ENCODE data around the gene ZFP2. TPM values are rescaled to one million over a fixed set of nuclear protein-coding genes. Genes with fewer than 3 reads are reported as not detected.

ZFP2 gene
- polyA plus RNA-seq, 2 of the 4 experiments (the other 2 are of a cell fraction), result 0.05 to 0.10 TPM

- no peak for DNase-seq (ENCODE audit: low read depth in 1 of 2, low spot score in 1 of 2)
- no peaks in the 10 kb centered on the region for H3K4me1 ChIP-seq
- no peak for ATAC-seq
- H3K9me3 ChIP-seq, result peaks cover 53% of the 10 kb centered on the region
- ChIA-PET CTCF (no interaction called here), POLR2A (no interaction called here)
- 29% methylated on average over 5 of the region's 5 CpGs for WGBS (ENCODE audit: missing lambda C conversion rate)
- no peak overlapping the region for H3K4me2 ChIP-seq
- H3K4me3 ChIP-seq, result no peak overlapping the region
- TF ChIP-seq ZNF302 (CRISPR knock-in tag; IDR thresholded peaks at IDR 0.05), result no peak
- no peak for TF ChIP-seq HEYL (CRISPR knock-in tag; IDR thresholded peaks at IDR 0.05)
- TF ChIP-seq REST (IDR thresholded peaks at IDR 0.05), result no peak
- no peak for TF ChIP-seq RARB (CRISPR knock-in tag; IDR thresholded peaks at IDR 0.05)
- TF ChIP-seq HOXA7 (CRISPR knock-in tag; IDR thresholded peaks at IDR 0.05), result no peak
- TF ChIP-seq NR3C1 (IDR thresholded peaks at IDR 0.05), result no peak
- TF ChIP-seq PBX3 (IDR thresholded peaks at IDR 0.05), result no peak
- TF ChIP-seq EHMT2 (IDR thresholded peaks at IDR 0.05; ENCODE audit: low read depth), result no peak
- no peak for TF ChIP-seq CEBPB (IDR thresholded peaks at IDR 0.05)
- no peak for TF ChIP-seq NPAS2 (CRISPR knock-in tag; IDR thresholded peaks at IDR 0.05; ENCODE audit: borderline replicate concordance)
- no peak for TF ChIP-seq ZSCAN20 (CRISPR knock-in tag; IDR thresholded peaks at IDR 0.05)
- no peak for TF ChIP-seq CTCF (IDR thresholded peaks at IDR 0.05)
- no peak for TF ChIP-seq SREBF2 (IDR thresholded peaks at IDR 0.05)
- no peak for TF ChIP-seq FOSL2 (IDR thresholded peaks at IDR 0.05)
- no peak for TF ChIP-seq FOSL2 (CRISPR knock-in tag; IDR thresholded peaks at IDR 0.05)
- TF ChIP-seq JUN (IDR thresholded peaks at IDR 0.05), result no peak
- TF ChIP-seq KDM1A (IDR thresholded peaks at IDR 0.05; ENCODE audit: low read depth), result no peak
- TF ChIP-seq USF2 (IDR thresholded peaks at IDR 0.05), result no peak
- no peak for FAIRE-seq
- no peak overlapping the region for H3K27ac ChIP-seq
Observed at GRCh38 chr5:178965465-178966055, 69.8 kb downstream of the ZFP2 start.

GRCh38 chr5:178981381-178981780 is 85.7 kb downstream of the ZFP2 start:
- H3K9me3 ChIP-seq, result peaks cover 25% of the 10 kb centered on the region
- no peak for FAIRE-seq

More at GRCh38 chr5:178981381-178981780, 85.7 kb downstream of the ZFP2 start:
- ChIA-PET POLR2A (no interaction called here), CTCF (no interaction called here)
- TF ChIP-seq CHD4 (IDR thresholded peaks at IDR 0.05; ENCODE audit: borderline replicate concordance), result no peak
- TF ChIP-seq ZSCAN20 (CRISPR knock-in tag; IDR thresholded peaks at IDR 0.05), result no peak
- TF ChIP-seq RARB (CRISPR knock-in tag; IDR thresholded peaks at IDR 0.05), result no peak
- TF ChIP-seq ELK1 (IDR thresholded peaks at IDR 0.05; ENCODE audit: low read depth, low read length), result no peak
- ATAC-seq (no peak), DNase-seq (ENCODE audit: low read depth in 1 of 2, low spot score in 1 of 2) (no peak)
- Histone ChIP-seq H3K27ac (no peak overlapping the region), H3K4me3 (no peak overlapping the region), H3K4me1 (no peaks in the 10 kb centered on the region), H3K4me2 (no peak overlapping the region)
- WGBS (ENCODE audit: missing lambda C conversion rate), result 38% methylated on average over 14 of the region's 15 CpGs

Data from A549 (cell line).